SK-N-MC (cell line): ENCODE results near the gene ACR.

Experiments used
- EZH2 ChIP-seq: fragments of 200-600 bp; sonication (generic); IDR thresholded peaks from one replicate; pipeline ENCODE4 v1.6.1; 2017; ENCODE audit warnings: antibody characterized with exemption
- FOXP2 ChIP-seq: optimal IDR thresholded peaks from 2 replicates; pipeline ENCODE3; 2011; ENCODE audit warnings: mild to moderate bottlenecking, moderate library complexity; ENCODE audit not compliant: insufficient read depth; ENCODE audit errors: extremely low read length, control extremely low read depth
- POLR2AphosphoS5 ChIP-seq: IDR thresholded peaks from 2 replicates; pipeline ENCODE4 v1.6.1; 2012; ENCODE audit warnings: mild to moderate bottlenecking, low read depth, low read length, borderline replicate concordance

DNA sequence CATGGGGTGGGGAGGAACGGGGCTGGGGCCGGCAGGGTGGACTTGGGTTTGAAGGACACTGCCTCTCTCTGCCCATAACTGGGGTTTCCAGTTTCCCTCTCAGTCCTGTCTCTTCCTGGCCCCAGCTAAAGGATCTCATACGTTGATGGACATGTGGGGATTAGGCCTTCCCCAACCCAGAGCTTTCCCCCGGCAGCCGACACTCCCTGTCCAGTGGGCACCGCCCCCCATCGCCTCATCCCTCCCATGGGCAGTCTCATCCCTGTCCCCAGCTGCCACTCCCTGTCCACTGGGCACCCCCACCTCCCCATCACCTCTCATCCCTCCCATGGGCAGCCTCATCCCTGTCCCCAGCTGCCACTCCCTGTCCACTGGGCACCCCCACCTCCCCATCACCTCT, 22.2 kb upstream of the ACR start:
- TF ChIP-seq POLR2AphosphoS5: no peak
- no peak for TF ChIP-seq EZH2
- TF ChIP-seq FOXP2: no peak
